ENCODE data around the gene SLCO6A1.

DNA sequence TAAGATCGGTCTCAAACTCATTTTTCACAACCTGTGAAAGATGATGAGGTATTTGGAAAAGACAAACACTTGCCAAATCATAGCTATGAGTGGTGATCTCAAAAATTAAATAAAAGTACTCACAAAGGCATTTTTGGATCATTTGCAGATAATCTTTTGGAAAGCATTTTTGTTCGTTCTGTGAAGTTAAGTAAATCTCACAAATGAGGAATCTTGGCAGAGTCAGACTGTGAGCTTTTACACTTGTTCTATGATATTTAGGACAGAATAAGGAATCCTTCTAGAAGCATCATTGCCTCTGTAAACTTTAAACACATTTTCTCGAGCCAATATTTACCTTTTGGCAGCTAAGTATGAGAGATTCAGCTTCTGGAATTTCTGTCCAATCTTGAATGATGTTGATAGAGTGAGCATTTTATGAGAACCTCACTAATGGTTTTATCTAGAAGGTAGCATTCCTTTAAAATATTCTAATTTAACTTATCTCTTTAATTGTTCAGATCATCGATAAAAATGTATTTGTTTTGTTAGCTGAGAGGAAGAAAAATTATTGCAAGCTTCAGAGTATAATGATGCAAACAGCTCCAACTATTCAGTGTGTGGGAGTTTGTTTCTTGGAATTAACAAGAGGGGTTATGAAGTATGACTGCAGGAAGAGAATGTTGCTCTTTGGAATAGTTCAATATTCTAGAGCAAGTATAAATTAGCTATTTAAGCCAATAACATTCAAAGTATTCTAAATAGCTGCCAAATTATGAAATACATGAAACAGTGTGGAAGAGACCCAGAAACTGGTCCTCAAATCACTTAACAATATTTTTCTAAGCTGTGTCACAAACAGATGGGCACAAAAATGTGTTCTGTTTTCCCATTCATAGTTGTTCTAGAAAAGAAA is 48.6 kb upstream of the SLCO6A1 start:
- TF ChIP-seq, protein P1, sequence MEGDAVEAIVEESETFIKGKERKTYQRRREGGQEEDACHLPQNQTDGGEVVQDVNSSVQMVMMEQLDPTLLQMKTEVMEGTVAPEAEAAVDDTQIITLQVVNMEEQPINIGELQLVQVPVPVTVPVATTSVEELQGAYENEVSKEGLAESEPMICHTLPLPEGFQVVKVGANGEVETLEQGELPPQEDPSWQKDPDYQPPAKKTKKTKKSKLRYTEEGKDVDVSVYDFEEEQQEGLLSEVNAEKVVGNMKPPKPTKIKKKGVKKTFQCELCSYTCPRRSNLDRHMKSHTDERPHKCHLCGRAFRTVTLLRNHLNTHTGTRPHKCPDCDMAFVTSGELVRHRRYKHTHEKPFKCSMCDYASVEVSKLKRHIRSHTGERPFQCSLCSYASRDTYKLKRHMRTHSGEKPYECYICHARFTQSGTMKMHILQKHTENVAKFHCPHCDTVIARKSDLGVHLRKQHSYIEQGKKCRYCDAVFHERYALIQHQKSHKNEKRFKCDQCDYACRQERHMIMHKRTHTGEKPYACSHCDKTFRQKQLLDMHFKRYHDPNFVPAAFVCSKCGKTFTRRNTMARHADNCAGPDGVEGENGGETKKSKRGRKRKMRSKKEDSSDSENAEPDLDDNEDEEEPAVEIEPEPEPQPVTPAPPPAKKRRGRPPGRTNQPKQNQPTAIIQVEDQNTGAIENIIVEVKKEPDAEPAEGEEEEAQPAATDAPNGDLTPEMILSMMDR (IDR thresholded peaks at IDR 0.05; ENCODE audit: insufficient read depth, low read length, poor library complexity, severe bottlenecking) = no peak
- TF ChIP-seq EZH2phosphoT487 (conservative IDR thresholded peaks at IDR 0.05; ENCODE audit: low read length) = no peak

All from SU-DHL-6 (cell line).